ENCODE results near the gene ELL2.

Gene ELL2

DNA sequence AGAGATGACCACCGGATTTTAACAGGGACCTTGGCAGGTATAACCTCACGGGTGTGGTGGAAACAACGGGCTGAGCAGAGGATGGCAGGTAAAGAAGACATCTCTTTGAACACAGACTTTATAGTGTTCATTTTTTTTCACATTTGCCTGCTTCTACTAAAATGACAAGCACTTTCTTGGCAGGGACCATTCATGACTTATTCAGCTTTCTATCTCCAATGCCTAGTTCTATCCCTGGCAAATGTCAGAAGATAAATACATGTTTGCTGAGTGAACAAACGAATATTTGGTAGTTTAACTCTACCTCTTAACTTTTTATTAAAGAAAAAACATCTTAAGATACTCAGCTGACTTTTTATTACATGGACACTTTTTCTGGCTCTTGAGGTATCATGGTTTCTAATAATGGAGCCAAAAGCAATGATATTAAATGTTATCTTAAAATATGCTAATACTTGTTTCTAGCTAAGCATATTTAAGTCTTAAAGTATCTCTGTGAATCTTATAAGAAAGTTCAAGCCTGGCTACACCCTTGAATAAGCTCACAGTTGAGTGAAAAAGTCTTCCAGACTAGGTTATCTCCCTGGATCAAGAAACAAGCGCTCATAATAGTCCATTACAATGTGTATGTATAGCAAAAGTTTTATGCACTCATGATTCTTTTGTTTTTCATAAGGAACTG, 8.5 kb downstream of the ELL2 start:
- DNase-seq = no peak

DNA sequence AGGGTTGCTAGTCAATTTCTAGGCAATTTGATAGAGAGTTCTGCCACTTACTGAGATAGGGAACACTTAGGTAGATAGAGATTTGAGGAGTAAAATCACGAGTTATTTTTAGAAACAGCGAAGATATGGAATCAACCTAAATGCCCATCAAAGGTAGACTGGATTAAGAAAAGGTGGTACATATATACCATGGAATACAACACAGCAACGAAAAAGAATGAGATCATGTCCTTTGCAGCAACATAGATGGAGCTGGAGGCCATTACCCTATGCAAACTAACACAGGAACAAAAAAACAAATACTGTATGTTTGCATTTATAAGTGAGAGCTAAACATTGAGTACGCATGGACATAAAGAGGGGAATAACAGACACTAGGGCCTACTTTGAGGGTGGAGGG, 9.7 kb downstream of the ELL2 start:
- DNase-seq = no peak

DNA sequence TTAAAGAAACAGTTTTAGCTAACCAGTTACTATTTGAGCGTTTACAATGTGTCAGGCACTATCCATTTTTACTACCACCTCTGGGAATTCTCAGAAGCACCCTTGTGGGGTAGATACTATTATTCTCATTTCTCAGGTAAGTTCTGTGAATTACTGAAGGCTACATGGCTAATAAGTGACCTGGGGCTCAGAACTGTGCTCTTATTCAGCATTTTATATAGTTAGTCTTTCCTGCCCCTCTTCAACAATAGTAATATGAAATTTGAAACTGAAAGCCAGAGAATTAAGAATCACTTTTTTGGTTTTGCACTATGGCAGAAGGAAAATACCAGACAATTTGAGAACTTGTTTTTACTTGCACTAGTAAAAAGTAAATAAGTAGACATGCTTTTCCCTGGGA, 11.8 kb downstream of the ELL2 start:
- DNase-seq = no peak

DNA sequence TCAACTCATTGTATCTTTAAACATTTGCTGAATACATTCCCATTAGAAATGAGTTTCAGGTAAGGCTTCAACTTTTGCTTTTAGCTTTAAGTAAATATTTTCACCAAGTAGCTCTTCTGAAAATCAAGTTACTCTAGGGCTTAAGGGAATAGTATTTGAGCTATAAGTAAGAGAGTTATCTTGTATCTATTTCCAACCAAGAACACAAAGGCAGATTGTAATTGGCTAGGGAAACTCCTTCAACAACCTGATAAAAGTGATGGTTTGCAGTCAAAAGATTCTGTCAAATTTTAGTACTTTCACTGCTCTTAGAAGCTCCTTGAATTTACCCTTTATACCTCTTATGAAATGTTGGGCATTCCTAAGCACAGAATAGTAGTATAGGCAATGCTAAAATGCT, 13.0 kb downstream of the ELL2 start:
- DNase-seq = no peak

DNA sequence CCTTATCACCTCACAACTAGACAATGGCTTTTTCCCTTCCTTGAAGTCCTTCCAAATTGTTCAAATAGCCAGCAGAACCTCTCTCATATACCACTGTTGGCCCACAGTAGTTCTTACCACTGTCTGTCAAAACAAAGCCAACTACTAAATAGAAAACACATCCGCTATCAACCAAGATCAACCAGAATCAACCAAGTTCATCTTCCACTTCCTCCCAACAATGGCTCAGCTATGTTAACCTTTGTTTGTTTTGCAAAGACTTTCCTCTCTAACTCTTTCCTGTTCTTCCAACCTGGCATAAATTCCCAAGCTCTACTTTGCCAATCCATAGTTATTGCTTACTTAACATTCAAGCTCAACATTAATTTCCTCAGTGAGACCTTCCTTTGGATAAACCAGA, 15.2 kb downstream of the ELL2 start:
- no peak for DNase-seq

DNA sequence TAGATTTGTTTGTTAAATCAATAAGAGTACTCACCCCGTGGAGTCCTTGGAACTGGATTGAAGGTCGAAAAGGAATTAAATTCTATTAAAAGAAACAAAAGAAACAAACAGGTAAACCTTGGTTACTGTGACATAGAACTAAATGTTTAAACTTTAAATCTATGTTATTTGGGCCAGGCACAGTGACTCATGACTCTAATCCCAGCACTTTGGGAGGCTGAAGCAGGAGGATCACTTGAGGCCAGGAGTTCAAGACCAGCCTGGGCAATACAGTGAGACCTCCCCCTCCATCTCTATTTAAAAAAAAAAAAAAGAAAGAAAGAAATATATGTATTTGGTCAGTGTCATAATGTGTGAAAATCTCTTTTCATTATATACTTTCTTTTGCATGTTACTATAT, 18.7 kb downstream of the ELL2 start:
- no peak for DNase-seq

DNA sequence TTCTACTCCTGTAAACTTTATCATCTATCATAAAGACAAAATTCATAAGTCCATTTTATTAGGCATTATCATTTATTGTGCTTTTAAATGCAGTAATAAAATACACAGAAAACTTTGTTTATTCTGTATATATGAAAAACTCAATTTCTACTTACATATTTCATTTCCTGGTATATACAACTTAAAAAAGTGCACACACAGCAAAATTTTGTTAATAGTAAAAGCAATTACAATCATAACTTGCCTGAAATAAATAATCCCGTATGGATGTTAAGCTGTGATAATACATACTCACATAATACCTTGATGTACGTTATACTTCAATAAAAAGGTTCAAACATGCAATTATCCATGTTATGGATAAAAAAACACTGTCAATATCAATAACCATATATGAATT, 19.2 kb downstream of the ELL2 start:
- DNase-seq = no peak

DNA sequence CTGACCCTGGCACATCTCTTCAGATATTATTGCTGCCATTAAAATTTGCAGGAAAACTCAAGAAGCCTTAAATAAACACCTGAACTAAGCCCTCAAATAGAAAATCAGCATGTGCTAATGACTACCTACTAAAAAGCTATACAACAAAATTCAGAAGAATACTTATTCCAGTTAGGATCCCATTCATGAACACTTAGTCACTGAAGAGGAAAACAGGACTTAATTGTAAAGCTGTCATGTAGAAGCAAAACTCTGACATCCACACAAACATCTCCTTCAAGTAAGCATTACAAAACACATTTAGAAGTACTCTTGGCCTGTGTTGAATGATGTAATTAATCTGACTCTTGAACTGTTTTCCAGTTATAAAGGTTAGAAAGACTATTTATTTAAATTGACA, 19.9 kb downstream of the ELL2 start:
- peak; percentile 59 for DNase-seq

DNA sequence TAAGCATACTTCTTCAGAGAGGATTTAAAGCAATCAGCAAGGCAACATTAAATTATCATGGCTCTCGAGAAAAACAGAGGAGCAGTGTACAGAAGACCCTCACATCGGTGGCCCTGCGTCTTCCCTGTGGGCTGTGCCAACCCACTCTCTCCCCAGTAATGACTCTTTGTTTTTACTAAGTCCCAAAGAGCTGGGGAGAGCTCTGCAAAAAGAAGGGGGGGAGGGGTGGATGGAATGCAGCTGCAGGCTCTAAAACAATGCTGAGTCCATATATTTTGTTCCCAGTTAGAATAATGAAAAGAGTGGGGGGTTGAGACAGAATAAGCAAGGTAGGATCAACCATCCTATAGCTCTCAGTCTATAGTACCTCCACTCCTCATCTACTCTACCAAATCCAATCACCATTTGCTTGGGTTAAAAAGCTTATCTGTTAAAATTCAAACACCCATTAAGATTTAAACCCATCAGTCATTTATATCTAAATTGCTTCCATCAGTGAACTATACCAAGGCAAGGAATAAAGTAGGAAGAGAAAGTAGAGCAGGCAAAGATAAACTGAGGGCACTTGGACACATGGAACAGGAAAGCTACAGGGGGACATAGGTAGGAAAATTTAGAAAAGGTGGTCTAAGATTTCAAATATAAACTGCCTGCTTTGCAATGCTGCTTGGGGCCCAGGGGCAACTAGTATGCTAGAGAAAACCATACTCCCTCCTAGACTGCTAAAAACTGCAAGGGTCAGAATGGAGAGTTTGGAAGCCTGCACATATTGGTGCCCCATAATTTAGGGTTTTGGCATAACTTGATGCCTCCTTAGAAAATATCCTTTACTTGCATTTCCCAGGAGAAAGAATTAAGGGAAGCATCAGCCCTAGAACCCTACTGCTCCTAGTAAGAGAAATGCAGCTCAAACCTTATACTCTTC, 20.6 kb downstream of the ELL2 start:
- DNase-seq = no peak

DNA sequence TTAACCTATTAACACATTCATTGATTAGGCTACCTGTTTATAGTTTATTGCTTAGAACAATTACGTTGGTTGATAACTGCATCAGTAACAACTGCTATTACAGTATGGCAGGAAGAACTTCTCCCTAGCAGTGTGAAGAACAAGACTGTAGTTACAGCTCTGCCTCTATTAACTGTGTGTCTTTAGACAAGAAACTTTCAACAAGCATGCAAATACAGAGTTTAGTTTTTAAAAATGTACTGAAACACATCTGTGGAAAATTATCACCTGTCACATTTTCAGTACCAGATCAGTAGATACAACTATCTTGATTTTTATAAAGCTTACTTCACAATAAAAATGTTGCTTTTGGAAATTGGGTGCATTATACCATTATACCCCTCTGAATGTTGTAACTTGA, 22.2 kb downstream of the ELL2 start:
- DNase-seq = no peak

DNA sequence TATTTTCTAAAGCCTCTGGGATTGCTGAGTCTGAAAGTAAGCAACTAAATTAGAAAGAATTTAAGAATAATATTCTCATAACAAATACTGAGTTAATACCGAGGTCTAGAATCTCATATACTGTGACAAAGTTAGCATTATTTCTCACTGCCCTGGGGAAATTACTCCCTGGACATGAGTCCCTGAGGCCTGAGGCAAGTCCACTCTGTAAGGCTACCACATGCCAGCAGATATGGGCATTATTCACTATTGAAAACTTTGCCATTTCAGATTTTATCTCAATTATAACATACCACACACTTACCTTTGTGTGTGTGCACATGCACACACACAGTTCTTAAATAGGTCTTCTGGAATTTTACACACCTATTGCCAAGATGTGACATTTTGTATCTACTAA, 22.9 kb downstream of the ELL2 start:
- DNase-seq = no peak

DNA sequence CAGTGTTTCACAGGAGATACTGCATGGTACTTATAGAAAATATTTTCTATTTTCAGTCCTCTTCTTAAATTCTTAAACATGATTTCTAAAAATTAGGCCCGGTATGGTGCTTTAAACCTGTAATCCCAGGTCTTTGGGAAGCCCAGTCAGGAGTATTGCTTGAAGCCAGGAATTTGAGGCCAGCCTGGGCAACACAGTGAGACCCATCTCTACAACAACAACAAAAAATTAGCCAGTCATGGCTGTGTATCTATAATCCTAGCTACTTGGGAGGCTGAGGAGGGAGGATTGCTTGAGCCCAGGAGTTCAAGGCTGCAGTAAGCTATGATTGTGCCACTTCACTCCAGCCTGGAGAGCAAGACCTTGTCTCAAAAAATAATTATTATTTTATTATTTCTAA, 23.3 kb downstream of the ELL2 start:
- no peak for DNase-seq

DNA sequence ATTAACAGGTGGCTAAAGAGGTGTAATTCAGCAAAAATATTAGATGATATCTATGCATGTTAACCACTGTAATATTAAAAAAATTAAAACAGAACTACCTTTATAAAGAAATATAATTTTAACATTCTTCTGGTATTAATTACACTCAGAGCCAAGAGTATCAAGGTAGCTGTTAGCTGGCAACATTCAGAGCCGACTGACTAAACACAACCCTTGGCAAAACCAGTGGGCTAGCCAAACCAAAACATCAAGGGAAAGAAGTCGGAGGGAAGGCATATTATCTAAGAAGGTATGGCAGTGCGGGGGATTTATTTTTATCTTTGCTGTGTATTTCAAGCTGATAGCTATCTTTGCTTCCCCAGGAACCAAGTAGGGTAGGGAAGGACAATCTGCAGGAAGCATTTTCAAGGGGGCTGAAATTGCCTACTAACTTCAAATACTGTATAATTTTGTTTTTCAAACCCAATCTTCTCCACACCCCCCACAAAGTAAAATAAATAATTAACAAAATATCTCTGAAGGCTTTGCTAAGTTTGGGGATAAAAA, 24.0 kb downstream of the ELL2 start:
- DNase-seq = no peak

DNA sequence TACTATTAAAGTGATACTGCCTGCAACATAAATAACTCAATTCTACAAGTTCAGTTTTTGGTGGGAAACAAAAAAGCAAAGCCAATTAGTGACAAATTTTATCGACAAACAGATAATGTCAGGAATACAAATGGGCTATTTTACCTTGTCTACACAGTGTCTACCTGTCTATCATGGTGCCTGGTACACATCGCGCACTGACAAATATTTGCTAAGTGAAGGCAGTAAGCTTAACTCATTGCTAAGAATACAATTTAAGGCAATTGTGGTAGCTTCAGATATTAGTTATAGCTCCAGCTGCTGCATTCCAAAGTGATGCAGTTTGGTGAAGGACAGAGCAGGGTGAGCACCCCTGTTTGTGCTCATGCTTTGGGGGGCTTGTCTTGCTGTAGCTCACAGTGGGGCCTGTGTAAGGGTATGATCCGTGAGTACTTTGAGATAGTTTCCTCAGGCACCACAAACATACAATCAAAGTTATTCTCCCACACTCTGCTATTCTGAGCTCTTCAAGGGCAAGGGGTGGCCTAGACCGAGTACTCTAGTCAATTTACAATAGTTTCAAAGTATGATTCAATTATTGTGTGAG, 24.7 kb downstream of the ELL2 start:
- no peak for DNase-seq

DNA sequence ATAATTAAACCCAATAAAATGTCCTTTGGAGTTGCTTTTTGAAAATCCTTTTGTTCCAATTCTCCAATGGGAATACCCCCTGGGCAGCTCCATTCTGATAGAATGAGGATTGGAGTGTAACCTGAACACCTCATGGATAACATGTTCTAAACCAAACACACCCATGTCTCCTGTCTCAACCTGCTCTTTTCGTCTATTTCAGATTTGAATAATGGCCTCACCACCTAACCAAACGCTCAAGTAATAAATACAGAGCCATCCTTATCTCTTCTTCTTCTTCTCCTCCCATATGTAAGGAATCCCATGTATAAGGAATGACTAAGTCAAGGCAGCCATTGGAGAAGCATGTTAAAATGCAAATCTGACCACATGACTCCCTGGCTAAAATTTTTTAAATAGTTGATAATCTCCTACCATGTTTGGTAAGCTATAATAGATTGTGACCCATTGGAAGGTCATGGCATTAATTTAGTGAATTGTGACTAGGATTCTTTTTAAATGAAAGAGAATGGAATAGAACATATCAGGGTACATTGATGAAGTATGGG, 26.0 kb downstream of the ELL2 start:
- no peak for DNase-seq

DNA sequence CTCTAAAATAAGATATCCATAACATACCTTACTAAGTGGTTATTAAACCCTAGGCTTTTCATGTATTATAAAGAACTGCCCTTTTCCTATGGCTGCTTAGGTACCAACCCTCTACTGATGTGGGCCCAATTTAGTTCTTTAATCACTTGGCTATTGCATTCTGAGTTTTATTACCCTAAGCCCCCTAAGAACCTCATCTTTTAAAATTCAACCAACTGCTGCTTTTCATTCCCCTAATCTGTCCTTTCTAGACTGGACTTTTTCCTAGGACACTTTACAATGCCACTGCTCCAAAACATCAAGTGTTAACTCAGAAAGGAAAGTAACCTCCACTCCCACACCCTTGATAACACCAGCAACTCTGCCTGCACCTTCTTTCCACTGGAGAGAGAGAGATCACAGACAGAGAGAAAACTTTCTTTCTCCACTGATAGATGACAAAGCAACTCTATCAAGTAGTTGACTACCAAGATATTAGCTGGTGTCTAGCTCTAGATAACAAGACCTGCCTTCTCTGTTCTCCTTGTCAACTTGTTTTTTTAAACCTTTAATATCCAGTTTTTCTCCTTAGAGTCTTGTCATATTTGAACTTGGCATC, 27.3 kb downstream of the ELL2 start:
- DNase-seq = no peak

DNA sequence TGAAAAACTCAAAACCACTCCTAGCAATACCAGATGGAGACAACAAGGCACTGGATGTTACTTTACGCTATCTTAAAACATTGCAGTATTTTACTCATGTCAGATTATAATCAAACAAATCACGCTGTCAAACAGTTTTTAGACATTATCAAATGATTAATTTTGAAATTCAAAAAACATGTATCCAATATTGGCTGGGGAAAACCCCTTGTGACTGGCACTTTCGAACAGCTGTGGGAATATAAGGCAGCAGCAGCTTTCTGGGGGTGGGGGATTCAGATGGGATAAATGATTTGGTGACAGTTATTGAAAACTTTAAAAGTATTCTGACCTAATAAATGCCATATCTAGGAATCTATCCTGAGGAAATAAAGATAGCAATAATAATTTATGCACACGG, 28.7 kb downstream of the ELL2 start:
- no peak for DNase-seq

DNA sequence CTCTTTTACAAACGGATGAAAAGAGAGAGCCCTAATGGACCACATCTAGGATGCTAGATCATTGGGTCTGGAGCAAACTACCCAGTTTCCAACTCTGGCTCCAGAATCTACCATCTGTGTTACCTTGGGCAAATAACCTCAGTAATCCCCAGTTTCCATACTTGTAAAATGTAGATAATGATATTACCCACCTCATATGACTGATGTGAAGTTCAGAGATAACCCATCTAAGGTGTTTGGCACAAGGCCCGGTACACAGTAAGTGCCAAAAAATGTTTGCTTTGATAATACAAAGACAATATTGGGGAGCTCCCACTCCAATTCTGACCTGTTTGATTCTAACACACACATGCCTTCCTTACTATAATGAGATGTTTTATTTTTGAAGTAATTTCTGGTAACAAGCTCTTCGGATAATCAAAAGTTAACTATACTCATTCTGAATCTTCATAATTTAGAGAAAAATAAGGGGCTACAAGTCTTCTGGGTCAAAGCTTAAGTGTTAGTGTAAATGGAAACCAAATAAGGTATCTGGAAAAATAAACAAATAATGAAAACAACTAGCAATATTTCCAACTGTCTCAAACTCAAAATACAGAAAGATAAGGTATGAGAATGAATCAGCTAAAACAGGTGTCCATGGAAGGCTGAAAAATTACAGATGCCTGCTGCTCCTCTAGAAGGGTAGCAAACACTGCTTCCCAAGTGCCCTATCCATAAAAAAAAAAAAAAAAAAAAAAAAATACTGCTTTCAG, 30.4 kb downstream of the ELL2 start:
- DNase-seq = no peak

DNA sequence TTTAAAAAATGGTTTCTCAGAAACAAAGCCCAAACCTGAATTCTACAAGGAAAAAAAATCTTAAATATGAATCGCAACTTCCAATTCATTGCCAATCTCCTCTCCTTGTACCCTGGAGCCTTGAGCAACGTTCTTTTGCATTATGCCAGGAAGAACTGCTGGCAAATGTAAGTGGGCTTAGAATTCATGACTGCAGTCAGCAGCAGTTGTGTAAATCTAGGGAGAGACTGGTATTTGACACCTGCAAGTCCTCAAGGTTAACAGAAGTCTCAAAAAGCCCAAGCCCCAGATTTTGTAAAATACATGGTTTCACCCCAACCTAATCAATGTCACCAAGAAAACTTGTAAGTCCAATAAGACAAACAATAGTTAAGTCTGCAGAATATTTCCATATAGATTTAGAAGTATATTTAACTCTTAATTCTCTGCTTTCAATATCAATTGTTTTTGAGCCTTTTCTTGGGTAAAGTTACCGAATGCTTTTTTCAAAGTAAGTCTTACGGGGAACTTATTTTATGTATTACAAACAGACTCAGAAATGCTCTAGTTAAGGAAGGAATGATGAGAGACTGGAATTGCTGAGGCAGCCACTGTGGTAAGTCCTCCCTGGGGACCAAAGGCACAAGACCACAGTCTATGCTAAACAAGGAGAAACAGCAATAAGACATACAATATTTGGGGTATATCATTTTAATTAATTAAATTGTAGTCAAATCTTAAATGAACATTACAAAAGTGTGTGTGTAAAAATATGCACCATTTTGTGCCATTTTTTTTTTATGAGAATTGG, 31.3 kb downstream of the ELL2 start:
- no peak for DNase-seq

DNA sequence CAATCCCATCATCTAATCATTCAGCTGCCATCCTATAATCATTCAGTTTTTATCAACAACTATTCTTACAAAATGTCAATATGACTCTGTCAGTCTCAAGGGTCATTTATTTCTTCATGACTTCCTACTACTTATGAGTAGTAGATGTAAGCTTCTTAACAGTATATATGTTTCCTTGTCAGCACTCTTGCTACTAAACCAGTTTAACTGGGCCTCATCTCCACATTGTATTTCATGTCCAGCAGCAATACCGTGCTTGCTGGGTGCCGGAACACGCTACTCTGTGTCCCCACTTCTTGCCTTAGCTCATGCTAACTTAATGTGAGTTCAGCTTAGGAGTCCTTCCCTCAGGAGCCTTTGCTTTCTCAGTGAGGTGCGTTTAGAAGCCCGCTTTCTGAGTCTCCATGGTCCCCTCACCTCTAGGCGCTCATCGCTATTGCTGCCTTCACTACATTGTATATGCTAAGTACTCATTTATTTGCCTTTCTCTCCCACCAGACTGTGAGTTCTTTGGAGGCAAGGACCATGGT, 32.9 kb downstream of the ELL2 start:
- no peak for DNase-seq
